CD4-positive, alpha-beta T cell treated with Interleukin-10 for 1 hour (primary cell): Measurements from ENCODE around the gene KSR1.
A peak's percentile ranks its signal among the peaks of the same experiment; 100 is the strongest.

Source experiments
- DNase-seq: peaks from one replicate; pipeline ENCODE4 v3.0.0-alpha.2; 2020

Gene KSR1

GRCh38 chr17:27558341-27558740, 102.1 kb downstream of the KSR1 start:
- DNase-seq: no peak

GRCh38 chr17:27558842-27559505, 102.7 kb downstream of the KSR1 start:
- DNase-seq: no peak

DNA sequence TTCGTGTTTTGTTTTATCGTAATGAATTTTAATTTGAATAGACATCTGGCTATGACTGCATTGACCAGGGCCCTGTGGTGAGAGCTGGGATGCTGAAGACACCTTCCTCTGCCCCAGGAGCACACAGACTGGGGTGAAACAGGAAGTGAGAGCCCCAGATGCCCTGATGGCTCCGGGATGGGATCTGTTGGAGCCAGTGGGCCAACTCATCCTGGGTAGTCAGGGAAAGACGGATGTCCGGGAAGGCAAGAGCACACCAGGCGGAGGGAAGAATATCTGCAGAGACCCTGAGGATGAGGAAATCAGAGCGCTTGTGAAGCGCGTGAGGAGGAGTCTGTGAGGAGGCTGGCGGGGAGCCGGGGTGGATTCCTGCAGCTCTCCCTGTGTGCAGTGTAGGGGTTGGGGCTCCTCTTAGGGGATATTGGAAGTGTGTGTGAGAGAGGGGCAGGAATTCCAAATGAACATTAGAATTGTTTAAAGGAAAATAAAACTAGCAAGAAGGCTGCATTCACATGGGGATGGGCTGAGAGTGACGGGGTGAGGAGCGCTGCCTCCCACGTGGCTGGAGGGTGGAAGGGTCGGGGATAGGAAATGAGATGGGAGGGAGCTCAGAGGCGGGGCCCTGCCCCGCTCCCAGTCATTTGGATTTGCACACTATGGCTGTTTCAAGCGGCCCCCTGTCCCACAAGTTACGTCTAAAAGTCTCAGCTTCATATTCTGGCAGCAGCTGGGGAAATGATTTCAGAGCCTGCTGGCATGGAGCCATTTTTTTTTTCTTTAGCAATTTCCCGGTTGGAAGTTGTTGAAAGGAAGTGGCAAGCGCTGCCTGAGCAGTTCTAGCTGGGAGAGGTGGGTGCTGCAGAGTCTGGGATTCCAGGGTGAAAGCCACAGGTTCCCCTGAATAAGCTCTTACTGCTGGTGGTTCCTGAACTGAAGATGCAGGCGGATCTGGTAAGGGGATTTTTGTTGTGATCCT, 103.5 kb downstream of the KSR1 start:
- no peak for DNase-seq

DNA sequence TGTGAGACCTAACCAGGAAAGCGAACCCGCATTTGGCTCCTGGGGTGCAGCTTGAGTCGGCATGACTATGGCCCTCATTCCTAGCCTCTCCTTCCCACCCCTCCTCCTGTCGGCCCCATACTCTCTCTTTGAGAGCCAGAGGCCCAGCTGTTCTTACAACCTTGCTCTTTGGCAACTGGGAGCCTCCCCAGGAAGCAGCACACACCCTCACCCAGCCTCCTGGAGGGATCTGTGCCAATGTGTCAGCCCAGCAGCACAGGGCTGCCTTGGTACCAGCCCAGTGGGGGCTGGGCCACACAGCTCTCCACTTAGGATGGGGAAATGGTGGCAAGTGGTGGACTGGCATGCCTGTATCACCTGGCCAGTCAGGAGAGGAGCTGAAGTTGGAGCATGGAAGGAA, 104.4 kb downstream of the KSR1 start:
- no peak for DNase-seq

DNA sequence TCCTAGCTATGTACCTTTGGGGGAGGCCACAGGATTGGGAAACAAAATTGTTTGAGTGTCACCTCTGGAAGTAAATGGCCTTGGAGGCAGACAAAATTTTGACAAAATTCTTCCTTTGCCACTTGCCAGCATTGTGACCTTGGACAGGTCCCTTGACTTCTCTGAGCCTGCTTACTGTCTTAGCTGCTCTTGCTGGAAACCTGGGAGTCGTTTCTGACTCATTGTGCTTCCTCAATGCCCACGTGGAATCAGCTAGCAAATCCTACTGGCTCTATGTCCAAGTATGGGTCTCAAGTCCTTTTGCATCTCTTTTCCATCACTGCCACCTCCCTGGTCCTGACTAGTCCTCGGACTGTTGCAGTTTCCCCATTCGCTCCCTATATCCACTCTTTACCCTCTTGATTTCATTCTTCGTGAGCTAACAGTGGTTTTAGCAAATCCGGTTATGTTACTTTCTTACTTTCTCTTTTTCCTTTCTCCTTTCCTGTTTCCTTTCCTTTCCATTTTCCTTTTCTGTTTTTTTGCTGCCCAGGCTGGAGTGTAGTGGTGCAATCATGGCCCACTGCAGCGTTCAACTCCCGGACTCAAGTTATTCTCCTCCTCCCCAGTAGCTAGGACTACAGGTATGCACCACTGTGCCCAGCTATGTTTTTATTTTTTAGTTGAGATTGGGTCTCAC, 106.7 kb downstream of the KSR1 start:
- DNase-seq: no peak

DNA sequence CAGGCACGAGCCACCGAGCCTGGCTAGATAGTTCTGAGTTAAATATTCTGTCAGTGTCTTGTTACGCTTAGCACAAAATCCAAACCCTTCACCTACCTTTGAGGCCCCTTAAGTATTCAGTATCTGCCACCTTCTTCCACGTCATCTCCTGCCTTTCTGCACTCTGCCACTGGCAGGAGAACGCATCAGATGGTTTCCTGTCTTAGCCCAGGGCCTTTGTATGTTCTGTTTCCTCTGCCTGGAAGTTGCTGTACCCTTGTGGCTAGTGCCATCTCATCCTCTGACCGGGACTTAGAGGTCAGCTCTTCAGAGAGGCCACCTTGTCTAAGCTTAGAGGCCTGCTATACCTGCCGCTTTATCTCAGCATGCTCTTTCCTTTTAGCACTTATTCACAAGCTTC, 107.3 kb downstream of the KSR1 start:
- DNase-seq: no peak

GRCh38 chr17:27564463-27564862, 108.2 kb downstream of the KSR1 start:
- no peak for DNase-seq

GRCh38 chr17:27565874-27566670, 109.8 kb downstream of the KSR1 start:
- DNase-seq: no peak

- DNase-seq: no peak
Measured at GRCh38 chr17:27566671-27567562, 110.7 kb downstream of the KSR1 start.

- no peak for DNase-seq
Measured at GRCh38 chr17:27567563-27567859, 111.3 kb downstream of the KSR1 start.

- DNase-seq: no peak
Measured at GRCh38 chr17:27568216-27568615, 112.0 kb downstream of the KSR1 start.

DNA sequence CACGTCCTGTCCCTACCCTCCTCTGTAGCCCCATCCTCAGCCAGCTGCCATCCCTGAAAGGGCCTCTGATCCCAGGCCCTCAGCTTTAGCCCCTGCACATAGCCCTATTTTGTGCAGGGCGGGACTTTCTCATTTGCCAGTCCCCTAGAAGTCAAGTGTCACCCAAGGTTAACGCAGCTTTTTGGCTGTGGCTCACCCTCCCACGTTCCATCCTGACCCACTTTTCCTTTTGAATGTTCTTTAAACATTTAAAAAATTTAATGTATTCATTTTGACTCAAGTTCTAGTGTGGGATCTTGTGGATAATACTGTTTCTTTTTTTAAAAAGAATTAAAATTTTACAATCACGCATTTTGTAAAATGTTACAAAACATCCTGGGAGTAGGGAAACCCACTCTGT, 112.6 kb downstream of the KSR1 start:
- DNase-seq: no peak

GRCh38 chr17:27569257-27569722, 113.0 kb downstream of the KSR1 start:
- DNase-seq: peak; percentile 63

GRCh38 chr17:27569884-27570577, 113.8 kb downstream of the KSR1 start:
- DNase-seq: no peak

GRCh38 chr17:27570578-27570914, 114.3 kb downstream of the KSR1 start:
- no peak for DNase-seq

DNA sequence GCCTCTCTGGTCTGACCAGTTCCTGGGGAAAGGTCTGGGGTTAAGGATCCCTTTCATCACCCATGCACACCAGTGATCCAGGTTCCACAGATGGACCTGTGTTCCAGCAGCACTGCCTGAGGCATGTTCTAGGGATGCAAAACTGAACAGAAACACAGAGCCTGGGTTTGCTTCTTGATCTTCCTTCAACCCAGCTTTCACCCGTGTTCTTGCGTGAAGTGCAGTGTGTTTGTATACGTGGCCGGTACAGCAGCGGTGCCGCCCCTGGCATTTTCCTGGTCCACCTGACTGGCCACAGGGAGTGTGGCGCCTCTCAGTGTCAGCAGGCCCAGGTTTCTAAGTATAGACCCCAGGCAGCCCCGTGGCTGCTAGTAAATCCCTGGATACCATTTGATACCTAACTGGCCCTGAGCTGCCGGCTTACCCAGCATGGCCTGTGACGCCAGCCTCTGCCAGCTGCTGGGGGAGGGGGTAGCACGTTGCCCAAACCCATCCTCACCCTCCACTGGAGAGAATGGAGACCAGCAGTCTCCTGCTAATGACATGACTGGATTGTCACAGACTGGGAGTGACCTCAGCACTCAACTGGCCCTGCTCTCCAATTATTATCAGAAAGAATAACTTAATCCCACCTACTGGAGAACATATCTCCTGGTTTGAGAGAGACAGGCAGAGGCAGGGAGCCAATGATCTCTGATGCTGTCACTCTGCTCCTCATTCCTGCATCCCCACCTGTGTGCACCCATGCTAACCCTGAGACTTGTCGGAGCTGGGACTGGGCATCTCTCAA, 115.5 kb downstream of the KSR1 start:
- no peak for DNase-seq

GRCh38 chr17:27572665-27573064, 116.4 kb downstream of the KSR1 start:
- no peak for DNase-seq

DNA sequence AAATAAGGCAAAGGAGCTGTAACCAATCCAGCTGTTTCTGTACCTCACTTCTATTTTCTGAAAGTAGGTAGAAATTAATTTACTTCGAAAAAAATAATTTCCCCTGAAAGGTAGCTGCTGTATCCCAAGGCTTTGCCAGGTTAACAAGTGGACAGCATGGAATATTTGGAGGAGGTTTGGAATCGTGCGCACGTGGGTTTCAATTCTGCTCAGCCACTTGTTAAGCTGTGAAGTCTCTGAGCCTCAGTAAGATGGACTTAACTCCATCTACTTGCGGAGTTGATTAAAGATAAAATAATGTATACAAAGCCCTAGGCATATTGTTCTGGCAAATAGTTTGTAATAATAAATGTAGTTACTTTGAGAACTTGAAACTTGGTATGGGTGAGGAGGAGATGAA, 117.3 kb downstream of the KSR1 start:
- DNase-seq: no peak

DNA sequence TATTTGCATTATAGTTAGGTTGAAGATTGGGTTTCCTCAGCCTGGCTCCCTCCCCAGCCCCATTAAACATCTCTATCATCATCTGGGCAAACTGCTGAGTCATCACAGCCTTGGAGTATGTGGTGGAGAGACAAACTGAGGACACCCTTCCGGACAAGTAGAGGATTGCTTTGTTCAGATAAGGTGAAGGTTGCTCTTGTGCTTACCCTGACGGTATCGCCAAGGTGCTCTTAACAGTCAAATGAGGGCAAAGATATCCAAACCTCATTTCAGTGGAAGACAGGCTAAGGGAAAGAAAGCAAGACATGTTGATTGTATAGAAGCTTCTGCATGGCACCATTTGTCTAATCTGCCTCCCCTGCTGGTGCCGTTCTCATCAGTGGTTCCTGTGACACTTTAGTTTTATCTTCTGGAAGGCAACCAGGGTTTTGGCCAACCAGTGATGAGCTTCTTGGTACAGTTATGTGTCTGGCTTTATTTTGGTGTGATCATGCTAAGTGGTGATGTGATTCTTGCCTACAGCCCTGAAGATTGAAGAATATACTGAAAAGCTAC, 117.8 kb downstream of the KSR1 start:
- no peak for DNase-seq
